ENCODE results near the gene DMKN.

DMKN gene

GRCh38 chr19:35540356-35540927 is 27.0 kb upstream of the DMKN start:
- H3K4me1 Mint-ChIP-seq (ENCODE audit: low read depth) = peaks cover 7% of the 10 kb centered on the region
- H3K9me3 Mint-ChIP-seq = no peaks in the 10 kb centered on the region
- H3K27ac Mint-ChIP-seq = no peak overlapping the region
- H3K4me3 Mint-ChIP-seq = no peak overlapping the region
- peaks cover 2% of the 10 kb centered on the region for H3K36me3 Mint-ChIP-seq (ENCODE audit: low read depth)
- H3K27me3 Mint-ChIP-seq (ENCODE audit: low read depth) = no peaks in the 10 kb centered on the region

GRCh38 chr19:35539850-35540249 is 26.4 kb upstream of the DMKN start:
- H3K4me3 Mint-ChIP-seq = no peak overlapping the region
- H3K4me1 Mint-ChIP-seq (ENCODE audit: low read depth) = peaks cover 6% of the 10 kb centered on the region
- H3K27ac Mint-ChIP-seq = no peak overlapping the region
- H3K36me3 Mint-ChIP-seq (ENCODE audit: low read depth) = peaks cover 2% of the 10 kb centered on the region
- no peaks in the 10 kb centered on the region for H3K27me3 Mint-ChIP-seq (ENCODE audit: low read depth)
- no peaks in the 10 kb centered on the region for H3K9me3 Mint-ChIP-seq

- peaks cover 2% of the 10 kb centered on the region for H3K36me3 Mint-ChIP-seq (ENCODE audit: low read depth)
- no peak overlapping the region for H3K27ac Mint-ChIP-seq
- no peaks in the 10 kb centered on the region for H3K9me3 Mint-ChIP-seq
- H3K4me3 Mint-ChIP-seq = no peak overlapping the region
- no peaks in the 10 kb centered on the region for H3K27me3 Mint-ChIP-seq (ENCODE audit: low read depth)
- peaks cover 2% of the 10 kb centered on the region for H3K4me1 Mint-ChIP-seq (ENCODE audit: low read depth)
These were observed 25.9 kb upstream of the DMKN start for GRCh38 chr19:35539314-35539713.

GRCh38 chr19:35534803-35535480 is 21.5 kb upstream of the DMKN start:
- peaks cover 8% of the 10 kb centered on the region for H3K4me1 Mint-ChIP-seq (ENCODE audit: low read depth)
- H3K4me3 Mint-ChIP-seq = no peak overlapping the region
- H3K27me3 Mint-ChIP-seq (ENCODE audit: low read depth) = peaks cover 21% of the 10 kb centered on the region
- no peaks in the 10 kb centered on the region for H3K9me3 Mint-ChIP-seq
- H3K27ac Mint-ChIP-seq = no peak overlapping the region
- no peaks in the 10 kb centered on the region for H3K36me3 Mint-ChIP-seq (ENCODE audit: low read depth)

- Mint-ChIP-seq H3K4me3 (peak overlapping the region; percentile 65), H3K9me3 (no peaks in the 10 kb centered on the region), H3K4me1 (ENCODE audit: low read depth) (peaks cover 8% of the 10 kb centered on the region), H3K27ac (no peak overlapping the region), H3K27me3 (ENCODE audit: low read depth) (peaks cover 27% of the 10 kb centered on the region), H3K36me3 (ENCODE audit: low read depth) (no peaks in the 10 kb centered on the region)
These were observed 20.5 kb upstream of the DMKN start for GRCh38 chr19:35533822-35534392.

- no peaks in the 10 kb centered on the region for H3K9me3 Mint-ChIP-seq
- H3K27me3 Mint-ChIP-seq (ENCODE audit: low read depth) = peaks cover 33% of the 10 kb centered on the region
- no peaks in the 10 kb centered on the region for H3K36me3 Mint-ChIP-seq (ENCODE audit: low read depth)
- H3K27ac Mint-ChIP-seq = no peak within 1 kb of the TSS
- H3K4me1 Mint-ChIP-seq (ENCODE audit: low read depth) = peaks cover 8% of the 10 kb centered on the region
- H3K4me3 Mint-ChIP-seq = peak within 1 kb of the TSS; percentile 65
These were observed 19.9 kb upstream of the DMKN start, which contains the start of gene GAPDHS for GRCh38 chr19:35533201-35533821. Gene GAPDHS (plus strand): TSS chr19:35533456. CDS start chr19:35533528, 72 bp downstream.

GRCh38 chr19:35531291-35531690 is 17.8 kb upstream of the DMKN start:
- no peak overlapping the region for H3K27ac Mint-ChIP-seq
- H3K36me3 Mint-ChIP-seq (ENCODE audit: low read depth) = no peaks in the 10 kb centered on the region
- peaks cover 38% of the 10 kb centered on the region for H3K27me3 Mint-ChIP-seq (ENCODE audit: low read depth)
- H3K9me3 Mint-ChIP-seq = no peaks in the 10 kb centered on the region
- H3K4me3 Mint-ChIP-seq = no peak overlapping the region
- peaks cover 8% of the 10 kb centered on the region for H3K4me1 Mint-ChIP-seq (ENCODE audit: low read depth)

- Mint-ChIP-seq H3K4me1 (ENCODE audit: low read depth) (peaks cover 8% of the 10 kb centered on the region), H3K36me3 (ENCODE audit: low read depth) (no peaks in the 10 kb centered on the region), H3K27me3 (ENCODE audit: low read depth) (peaks cover 38% of the 10 kb centered on the region), H3K27ac (no peak overlapping the region), H3K4me3 (no peak overlapping the region), H3K9me3 (no peaks in the 10 kb centered on the region)
These were observed 16.1 kb upstream of the DMKN start for GRCh38 chr19:35529241-35530218.

GRCh38 chr19:35528218-35529038 is 15.0 kb upstream of the DMKN start, which contains the start of gene SBSN:
Gene SBSN (minus strand): TSS chr19:35528311. CDS start chr19:35528281, 30 bp downstream.
- peaks cover 33% of the 10 kb centered on the region for H3K27me3 Mint-ChIP-seq (ENCODE audit: low read depth)
- no peaks in the 10 kb centered on the region for H3K36me3 Mint-ChIP-seq (ENCODE audit: low read depth)
- no peaks in the 10 kb centered on the region for H3K9me3 Mint-ChIP-seq
- peaks cover 4% of the 10 kb centered on the region for H3K4me1 Mint-ChIP-seq (ENCODE audit: low read depth)
- no peak within 1 kb of the TSS for H3K4me3 Mint-ChIP-seq
- H3K27ac Mint-ChIP-seq = peak within 1 kb of the TSS; percentile 34

GRCh38 chr19:35525873-35526272 is 12.4 kb upstream of the DMKN start:
- H3K27me3 Mint-ChIP-seq (ENCODE audit: low read depth) = peaks cover 17% of the 10 kb centered on the region
- no peak overlapping the region for H3K4me3 Mint-ChIP-seq
- no peak overlapping the region for H3K27ac Mint-ChIP-seq
- H3K4me1 Mint-ChIP-seq (ENCODE audit: low read depth) = no peaks in the 10 kb centered on the region
- no peaks in the 10 kb centered on the region for H3K36me3 Mint-ChIP-seq (ENCODE audit: low read depth)
- H3K9me3 Mint-ChIP-seq = no peaks in the 10 kb centered on the region

GRCh38 chr19:35524181-35524837 is 10.9 kb upstream of the DMKN start:
- Mint-ChIP-seq H3K4me1 (ENCODE audit: low read depth) (no peaks in the 10 kb centered on the region), H3K9me3 (no peaks in the 10 kb centered on the region), H3K36me3 (ENCODE audit: low read depth) (no peaks in the 10 kb centered on the region), H3K4me3 (no peak overlapping the region), H3K27ac (no peak overlapping the region), H3K27me3 (ENCODE audit: low read depth) (peaks cover 13% of the 10 kb centered on the region)

- Mint-ChIP-seq H3K27ac (no peak overlapping the region), H3K27me3 (ENCODE audit: low read depth) (peaks cover 2% of the 10 kb centered on the region)
These were observed 9.4 kb upstream of the DMKN start for GRCh38 chr19:35522745-35523327.

More at GRCh38 chr19:35522745-35523327, 9.4 kb upstream of the DMKN start:
- Mint-ChIP-seq H3K36me3 (ENCODE audit: low read depth) (no peaks in the 10 kb centered on the region), H3K4me1 (ENCODE audit: low read depth) (no peaks in the 10 kb centered on the region), H3K9me3 (no peaks in the 10 kb centered on the region), H3K4me3 (no peak overlapping the region)
